NCI-H2081 treated with DMSO at 0.1 percent for 48 hours (cell line): ENCODE results near the gene POP4.
"Not testable (repeated sequence)": the region's sequence is repeated elsewhere in the genome, so short reads cannot be mapped to it uniquely, and the experiment has no call there.

Experiments
- DNase-seq: peaks from one replicate; lab custom pipeline; 2025; lab: John Stamatoyannopoulos, UW

The POP4 gene, protein sequence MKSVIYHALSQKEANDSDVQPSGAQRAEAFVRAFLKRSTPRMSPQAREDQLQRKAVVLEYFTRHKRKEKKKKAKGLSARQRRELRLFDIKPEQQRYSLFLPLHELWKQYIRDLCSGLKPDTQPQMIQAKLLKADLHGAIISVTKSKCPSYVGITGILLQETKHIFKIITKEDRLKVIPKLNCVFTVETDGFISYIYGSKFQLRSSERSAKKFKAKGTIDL

DNA sequence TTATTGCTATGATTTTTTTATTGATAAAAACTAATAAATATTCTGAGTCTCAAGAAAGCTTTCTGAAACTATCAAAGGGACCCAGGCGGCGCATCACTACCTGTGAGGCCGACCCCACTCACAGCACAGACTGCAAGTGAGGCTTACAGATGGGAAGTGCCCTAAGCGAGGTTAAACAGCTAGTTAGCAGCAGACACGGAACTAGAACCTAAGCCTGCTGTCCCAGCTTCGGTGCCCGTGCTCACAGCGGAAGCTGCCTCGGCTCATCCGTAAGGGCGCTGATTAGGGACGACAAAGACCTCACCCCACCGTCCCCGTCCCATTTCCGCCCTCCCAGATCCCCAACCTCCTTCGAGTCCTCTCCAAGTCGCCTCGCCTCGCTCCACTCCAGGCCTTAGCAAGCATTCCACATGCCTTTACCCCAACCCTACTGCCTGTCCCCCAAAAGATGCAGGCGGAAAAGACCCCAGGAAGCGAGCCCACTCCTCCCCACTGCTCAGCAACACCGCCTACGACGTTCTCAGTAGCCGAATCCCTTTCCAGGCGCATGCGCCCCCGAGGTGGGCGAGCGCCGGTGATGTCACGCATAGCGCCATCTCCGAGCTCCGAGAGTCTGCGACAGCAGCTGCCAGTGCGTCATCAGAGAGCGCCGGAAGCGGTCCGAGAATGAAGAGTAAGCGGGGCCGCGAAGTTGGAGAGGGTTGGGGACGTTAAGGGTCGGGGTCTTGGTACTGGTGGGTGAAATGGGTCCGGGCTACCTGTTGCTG, at the start of gene POP4:
POP4 (plus strand) TSS at position 631 of the 767 bp plus-strand sequence; CDS start at position 667, 36 bp downstream.
- peak; percentile 87 for DNase-seq

DNA sequence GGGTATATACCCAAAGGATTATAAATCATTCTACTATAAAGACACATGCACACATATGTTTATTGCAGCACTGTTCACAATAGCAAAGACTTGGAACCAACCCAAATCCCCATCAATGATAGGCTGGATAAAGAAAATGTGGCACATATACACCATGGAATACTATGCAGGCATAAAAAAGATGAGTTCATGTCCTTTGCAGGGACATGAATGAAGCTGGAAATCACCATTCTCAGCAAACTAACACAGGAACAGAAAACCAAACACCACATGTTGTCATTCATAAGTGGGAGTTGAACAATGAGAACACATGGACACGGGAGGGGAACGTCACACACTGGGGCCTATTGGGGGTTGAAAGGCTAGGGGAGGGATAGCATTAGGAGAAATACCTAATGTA, 47.0 kb upstream of the POP4 start:
- DNase-seq, result not testable (repeated sequence)

DNA sequence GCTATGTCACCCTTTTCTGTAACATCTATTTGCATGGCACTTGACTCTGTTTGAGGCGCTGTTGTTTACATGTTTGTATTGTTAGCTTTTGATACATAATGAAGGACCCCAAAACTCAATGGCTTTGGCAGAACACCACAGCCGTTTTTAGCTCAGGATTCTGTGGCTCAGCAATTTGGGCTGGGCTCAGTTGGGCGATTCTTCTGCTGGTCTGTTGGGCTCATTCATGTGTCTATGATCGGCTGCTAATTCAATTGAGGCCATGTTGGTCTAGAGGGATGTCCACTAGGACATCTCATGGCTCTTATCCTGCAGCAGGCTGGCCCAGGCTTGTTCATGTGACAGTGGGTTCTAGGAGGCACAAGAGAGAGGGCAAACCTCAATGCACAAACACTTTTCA, 46.3 kb upstream of the POP4 start:
- no peak for DNase-seq

DNA sequence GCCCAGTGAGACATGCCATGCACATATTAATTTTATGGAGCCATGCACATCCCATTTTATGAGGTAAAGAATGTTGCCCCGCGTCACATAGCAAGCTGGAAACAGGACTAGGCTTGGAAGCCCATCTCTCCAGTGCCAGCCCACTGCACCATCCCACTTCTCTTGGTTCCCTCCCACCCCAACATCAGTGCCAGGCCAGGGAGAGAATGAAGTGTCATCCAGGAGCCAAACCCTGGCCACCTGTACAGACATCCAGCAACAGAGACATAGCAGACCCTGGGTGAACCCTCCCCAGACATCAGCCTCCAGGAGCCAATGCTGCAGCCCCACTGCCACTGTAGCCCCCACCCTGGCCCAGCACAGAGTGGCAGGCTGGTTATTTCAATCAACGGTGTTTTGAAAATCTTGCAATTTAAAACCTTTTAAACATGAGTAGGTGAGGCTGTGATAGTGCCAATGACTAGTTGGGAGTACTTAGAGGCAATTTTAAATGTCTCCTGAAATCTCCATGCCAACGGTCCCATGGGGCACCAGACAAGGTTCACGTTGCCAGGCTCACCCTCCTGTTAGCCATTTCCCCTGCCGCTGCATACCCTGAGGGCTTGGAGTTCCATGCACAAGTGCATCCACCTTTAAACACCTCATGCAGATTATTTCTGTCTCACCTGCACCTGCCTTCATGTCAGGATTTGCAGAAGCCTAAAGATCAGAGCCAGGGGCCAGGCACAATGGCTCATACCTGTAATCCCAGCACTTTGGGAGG, 45.6 kb upstream of the POP4 start:
- DNase-seq, result no peak

DNA sequence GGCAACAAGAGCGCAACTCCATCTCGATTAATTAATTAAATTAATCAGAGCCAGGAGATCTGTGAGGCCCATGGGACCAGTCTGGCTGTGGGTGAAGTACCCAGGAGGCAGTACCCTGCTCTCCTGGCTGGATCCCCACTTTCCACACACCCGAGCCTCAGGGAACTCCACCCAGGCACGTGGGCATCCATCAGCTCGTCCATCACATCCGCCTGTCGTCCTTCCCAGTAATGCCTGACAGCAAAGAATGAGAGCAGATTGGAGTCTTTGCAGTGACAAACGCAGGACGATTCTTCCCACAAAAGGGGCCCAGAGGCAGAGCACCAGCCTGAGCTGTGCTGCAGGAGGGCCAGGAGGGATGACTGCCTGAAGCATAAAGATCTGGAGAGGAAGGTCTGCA, 44.5 kb upstream of the POP4 start:
- DNase-seq, result no peak

DNA sequence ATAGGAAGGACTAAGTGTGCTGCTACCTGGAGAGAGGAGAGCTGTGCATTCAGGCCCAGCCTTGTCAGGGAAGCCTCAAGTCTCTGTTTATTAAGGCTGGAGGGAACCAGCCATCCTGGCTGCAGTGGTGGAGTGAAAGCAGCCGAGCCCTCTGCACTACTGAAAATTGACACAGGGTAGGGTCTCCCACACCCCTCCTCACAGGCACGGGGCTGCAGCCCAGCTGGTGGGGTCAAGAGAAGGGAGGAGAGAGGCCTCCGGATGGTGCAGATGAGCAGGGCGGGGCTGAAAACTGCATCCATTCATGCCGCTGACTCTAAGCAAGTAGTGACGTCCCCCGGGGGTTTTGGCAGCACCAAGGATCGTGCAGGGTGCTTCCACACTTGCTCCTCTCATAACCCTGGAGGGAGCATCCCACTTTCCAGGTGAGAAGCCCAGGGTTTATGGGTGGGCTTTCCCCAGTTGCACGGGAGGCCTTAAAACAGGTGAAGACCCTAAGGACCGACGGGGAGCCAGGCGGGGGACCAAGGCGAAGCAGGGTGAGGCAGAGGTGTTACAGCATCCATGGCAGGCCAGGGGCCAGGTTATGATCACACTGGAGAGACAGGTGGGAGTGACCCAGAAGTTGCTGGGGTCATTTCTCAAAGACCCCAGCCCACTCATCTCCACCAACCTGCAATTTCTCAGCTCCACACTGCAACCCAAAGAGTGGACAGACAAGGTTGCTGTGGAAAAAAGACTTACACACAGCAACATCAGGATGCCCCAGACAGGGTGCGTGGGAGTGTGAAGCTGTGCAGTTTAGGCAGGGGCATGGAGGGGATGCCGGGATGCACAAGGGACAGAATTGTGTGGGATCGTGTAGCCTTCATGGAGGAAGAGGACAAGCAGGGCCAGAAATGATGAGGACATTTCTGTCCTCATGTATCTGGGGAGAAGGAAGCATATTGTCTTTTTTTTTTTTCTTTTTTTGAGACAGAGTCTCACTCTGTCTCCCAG, 43.5 kb upstream of the POP4 start:
- DNase-seq, result no peak

DNA sequence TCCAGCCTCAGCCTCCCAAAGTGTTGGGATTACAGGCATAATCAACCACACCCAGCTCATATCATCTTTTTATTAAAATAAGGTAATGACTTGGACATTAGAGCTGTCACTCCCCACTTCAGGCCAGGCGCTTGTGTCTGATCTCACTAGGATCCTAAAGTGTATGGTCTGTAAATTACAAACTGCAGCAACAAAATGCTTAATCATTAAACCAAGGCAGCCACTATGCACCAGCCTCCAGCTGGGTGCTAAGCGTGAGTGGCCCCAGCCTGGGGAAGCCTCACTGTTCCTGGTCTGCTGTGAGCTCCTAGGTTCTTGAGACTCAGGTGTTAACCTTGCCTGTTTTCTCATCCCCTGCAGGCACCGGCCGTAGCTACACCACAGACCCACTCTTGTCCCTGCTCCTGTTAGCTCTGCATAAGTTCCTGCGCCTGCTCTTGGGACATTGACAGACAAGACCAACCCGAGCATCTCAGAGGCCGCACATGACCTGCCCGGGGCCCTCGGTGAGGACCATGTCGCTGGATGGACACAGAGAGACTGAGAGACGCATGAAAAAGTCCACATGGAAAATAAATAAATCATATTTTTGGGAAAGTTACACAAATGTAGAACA, 42.5 kb upstream of the POP4 start:
- no peak for DNase-seq

DNA sequence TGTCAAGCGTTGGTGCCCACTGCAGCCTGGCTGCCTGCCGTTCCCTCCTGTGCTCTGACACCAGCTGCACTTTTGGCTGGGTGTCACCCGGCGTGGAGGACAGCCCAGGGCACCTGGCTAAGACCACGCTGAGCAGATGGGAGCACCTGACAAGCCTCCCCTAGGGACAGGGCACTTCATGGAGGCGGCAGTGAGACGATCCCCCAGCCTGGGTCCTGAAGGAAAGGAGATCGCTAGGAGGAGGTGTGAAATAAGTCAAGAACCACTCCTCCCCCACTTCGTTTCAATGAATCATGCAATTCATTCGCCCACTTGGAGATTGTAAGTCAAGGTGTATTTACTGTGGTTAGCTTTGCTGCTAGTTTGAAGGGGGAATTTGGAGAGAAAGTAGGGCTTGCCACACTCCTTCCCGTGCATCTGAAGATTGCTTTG, 41.5 kb upstream of the POP4 start:
- no peak for DNase-seq

DNA sequence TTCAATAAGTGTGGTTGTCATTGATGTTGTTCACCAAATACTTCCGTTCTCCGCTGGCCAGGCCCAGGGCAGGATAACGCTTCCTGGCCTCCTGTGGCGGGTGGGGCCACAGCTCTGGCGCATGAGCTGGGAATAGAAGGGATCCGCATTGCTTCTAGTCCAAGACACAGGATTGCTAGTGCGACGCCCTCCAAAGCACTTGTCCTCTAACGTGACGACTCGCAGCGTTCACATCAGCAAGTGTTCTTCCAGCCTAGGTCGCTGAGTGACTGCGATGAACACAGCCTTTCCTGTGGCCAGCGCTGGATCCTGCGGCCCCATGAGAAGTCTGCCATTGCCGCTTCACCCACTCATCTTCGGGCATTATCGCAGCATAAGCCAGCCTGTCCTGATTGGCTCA, 40.9 kb upstream of the POP4 start:
- DNase-seq, result no peak

DNA sequence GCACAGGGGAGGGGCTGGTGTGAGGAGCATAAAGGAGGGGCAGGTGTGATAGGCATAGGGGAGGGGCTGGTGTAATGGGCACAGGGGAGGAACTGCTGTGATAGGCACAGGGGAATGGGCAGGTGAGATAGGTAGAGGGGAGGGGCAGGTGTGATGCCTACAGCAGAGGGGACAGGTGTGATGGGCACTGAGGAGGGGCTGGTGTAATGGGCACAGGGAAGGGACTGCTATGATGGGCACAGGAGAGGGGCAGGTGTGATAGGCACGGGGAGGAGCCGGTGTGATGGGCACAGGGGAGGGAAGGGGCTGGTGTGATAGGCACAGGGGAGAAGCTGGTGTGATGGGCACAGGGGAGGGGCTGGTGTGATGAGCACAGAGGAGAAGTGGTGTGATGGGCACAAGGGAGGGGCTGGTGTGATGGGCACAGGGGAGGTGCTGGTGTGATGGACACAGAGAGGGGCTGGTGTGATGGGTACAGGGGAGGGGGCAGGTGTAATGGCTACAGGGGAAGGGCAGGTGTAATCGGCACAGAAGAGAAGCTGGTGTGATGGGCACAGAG, 39.5 kb upstream of the POP4 start:
- no peak for DNase-seq

DNA sequence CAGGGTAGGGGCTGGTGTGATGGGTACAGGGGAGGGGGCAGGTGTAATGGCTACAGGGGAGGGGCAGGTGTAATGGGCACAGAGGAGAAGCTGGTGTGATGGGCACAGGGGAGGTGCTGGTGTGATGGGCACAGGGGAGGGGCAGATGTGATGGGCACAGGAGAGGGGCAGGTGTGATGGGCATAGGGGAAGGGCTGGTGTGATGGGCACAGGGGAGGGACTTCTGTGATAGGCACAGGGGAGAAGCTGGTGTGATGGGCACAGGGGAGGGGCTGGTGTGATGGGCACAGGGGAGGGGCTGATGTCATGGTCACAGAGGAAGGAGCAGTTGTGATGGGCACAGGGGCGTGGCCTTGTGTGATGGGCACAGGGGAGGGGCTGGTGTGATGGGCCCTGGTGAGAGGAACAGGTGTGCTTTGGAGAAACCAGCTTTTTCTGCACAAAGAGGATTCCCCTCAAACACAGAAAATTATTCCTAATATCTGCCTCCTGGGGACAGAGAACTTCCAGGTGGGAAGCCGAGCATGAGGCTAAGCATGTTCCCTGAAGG, 38.6 kb upstream of the POP4 start:
- no peak for DNase-seq

DNA sequence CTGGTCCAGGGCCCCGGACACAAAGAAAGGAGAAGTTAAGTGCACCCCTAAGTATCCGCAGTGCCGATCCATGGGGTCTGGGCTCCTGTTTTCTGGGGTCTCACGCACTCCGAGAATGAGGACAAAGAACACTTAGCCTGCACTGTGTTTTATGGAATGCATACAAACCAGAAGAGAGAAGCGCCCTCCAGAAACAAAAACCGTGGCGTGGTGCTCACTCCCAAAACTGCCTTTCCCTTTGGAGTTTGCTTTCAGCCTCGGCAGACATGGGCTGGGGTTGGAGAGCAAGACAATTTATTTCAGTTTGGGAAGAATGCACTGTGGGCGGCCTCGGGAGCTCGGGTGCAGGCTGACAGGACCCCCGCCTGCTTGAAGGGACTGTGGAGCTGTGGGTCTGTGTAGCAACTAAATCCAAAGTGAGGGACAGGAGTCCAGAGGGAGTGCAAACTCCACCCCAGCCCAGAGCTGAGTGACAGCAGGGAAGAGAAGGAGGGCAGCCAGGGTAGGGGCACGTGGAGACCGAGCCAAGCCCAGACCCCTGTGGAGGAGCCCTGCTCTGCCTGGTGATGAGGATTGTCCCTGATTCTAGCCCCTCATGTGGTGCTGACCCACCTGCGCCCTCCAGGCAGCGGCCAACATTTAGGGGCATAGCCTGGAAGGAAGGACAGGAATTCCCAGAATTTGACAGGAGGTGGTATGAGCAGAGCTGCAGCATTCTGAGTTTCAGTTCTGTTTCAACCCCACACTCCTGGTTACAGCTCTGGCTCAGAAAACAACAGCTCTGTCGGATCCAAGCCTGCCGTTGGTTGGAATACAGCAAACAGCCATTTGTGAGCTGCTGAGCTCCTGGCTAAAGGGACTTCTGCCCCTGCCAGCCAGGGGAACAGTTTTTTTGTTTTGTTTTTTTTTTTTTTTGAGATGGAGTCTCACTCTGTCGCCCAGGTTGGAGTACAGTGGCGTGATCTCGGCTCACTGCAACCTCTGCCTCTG, 37.8 kb upstream of the POP4 start:
- no peak for DNase-seq

DNA sequence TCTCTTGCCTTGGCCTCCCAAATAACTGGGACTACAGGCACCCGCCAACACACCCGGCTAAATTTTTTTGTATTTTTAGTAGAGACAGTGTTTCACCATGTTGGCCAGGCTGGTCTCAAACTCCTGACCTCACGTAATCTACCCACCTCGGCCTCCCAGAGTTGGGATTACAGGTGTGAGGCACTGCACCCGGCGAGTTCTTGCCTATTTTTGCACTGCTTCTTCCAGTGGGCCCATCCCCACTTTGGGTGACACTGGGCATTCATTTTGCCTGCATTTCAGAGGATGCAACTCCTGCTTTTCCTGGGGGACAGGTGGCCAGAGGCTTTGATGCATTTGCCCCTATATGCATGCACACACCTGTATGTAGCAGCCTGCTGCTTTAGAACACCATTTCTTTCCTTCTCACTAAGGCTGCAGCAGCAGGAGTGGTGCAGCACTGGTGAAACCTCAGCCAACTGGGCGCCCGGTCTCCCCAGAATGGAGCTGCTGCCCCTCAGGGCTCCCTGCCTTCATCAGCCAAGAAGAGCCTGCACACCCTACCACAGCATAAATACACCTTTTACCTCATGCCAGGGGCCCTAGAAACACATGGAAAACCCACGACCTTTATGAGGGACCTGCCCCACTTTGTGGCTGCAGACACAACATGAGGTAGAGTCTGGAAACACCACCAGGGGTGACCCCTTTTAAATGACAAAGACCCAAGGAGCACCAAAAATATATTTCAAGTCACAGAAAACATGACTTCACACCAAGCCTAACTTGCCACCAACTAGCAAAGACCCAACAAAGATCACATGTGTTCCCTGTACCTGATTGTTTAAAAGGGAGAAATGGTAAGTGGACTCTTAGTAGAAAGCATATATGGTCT, 36.8 kb upstream of the POP4 start:
- DNase-seq, result no peak

DNA sequence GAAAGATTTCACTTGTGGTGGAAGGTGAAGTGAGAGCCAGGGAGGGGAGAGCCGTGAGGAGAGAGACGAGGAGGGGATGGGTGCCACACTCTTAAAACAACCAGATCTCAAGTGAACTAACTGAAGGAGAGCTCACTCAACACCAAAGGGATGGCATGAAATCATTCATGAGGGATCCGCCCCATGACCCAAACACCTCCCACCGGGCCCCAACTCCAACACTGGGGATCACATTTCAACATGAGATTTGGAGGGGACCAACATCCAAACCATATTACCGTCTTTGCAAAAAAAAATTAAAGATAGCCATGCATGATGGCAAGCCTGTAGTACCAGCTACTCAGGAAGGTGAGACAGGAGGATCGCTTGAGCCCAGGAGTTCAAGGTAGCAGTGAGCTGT, 34.9 kb upstream of the POP4 start:
- no peak for DNase-seq

DNA sequence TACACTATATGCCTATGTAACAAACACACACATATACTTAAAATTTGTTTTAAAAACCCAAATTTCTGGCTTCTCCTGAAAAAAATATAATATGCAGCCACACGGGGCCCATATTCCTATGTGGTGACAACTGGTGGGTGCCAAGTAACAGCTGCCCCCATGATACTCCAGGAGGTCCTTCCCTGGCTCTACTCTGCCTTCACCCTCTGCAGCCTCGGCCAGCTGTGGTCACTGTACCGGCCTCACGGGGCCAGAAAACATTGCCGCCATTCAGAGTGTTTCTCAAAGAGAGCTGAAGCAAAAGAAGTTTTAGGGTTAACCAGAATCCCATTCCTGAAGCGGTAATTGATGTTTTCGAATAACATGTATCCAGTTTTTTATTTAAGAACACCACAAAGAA, 32.6 kb upstream of the POP4 start:
- no peak for DNase-seq

DNA sequence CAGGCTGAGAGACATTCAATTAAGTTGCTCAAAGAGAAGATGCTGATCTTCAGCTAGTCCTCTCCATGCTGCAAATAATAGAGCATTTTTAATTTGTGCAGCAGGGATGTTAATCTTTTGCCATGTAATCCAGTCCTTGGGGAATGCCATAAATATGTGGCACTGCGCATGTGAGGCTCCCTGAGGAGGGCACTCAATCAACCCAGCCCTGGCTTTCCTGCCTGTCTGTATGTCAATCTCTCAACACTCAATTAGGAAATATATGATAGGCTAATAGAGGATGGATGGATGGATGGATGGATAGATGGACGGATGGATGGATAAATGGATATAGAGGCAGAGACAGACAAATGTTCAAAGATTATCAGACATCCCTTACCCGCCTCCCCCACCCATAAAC, 31.6 kb upstream of the POP4 start:
- DNase-seq, result no peak

DNA sequence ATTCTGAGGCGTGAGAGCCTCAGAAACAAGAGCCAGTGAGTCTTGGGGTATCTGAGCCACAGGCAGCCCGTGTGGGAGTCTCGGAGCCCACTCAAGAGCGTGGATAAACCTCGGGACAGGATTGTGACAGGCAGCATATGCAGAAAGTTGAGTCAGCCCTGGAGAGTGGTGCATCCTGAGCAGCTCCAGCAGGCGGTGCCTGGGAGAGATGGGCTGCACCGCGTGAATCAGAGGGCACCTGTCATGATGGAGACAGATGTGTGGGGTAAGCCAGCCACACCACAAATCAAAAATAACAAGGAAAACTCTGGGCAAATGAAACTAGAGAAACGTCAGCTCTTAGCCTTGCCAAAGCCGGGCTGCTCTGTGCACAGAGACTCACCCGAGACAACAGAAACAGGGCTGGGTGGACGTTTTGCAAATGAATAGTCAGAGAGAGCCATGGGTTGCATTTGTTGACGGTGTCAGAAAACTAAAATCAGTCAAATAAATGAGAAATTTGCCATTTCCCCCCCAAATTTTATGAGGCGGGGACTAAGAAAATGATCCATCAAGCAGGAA, 30.0 kb upstream of the POP4 start:
- no peak for DNase-seq
